Neural progenitor cell (in vitro differentiated cells): ENCODE results near the gene GSAP.

Experiments
- CTCF ChIP-seq: fragments of 200-600 bp; sonication (generic); IDR thresholded peaks from 2 replicates; pipeline ENCODE4 v1.5.1; 2017; ENCODE audit warnings: antibody characterized with exemption, mild to moderate bottlenecking
- EZH2phosphoT487 ChIP-seq: fragments of 200-600 bp; sonication (generic); IDR thresholded peaks from 2 replicates; pipeline ENCODE4 v1.6.1; 2017; ENCODE audit warnings: antibody characterized with exemption

DNA sequence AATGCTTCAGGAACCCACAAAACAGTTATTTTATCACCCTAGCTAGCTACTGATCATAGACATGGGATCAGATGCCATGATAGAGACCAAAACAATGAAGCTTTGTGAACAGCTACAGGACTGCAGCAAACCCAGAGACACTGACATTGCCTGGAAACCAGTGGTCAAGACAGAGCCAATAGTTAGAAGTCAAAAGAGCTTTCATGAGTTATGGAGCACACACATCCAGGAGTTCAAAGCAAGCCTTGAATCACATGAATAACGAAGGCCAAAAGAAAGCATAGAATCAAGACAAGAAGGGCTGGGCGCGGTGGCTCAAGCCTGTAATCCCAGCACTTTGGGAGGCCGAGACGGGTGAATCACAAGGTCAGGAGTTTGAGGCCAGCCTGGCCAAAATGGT lies 34.5 kb upstream of the GSAP start:
- no peak for TF ChIP-seq CTCF
- TF ChIP-seq EZH2phosphoT487, result no peak
